CD4-positive, alpha-beta T cell treated with Interferon alpha-2 for 1 hour (primary cell): ENCODE data around the gene NEK1.
"Not testable (repeated sequence)": the region's sequence is repeated elsewhere in the genome, so short reads cannot be mapped to it uniquely, and the experiment has no call there.

ENCODE experiments used
- DNase-seq, 2 donors: peaks; one replicate each; pipeline ENCODE4 v3.0.0-alpha.2; 2020 to 2022

The NEK1 gene

DNA sequence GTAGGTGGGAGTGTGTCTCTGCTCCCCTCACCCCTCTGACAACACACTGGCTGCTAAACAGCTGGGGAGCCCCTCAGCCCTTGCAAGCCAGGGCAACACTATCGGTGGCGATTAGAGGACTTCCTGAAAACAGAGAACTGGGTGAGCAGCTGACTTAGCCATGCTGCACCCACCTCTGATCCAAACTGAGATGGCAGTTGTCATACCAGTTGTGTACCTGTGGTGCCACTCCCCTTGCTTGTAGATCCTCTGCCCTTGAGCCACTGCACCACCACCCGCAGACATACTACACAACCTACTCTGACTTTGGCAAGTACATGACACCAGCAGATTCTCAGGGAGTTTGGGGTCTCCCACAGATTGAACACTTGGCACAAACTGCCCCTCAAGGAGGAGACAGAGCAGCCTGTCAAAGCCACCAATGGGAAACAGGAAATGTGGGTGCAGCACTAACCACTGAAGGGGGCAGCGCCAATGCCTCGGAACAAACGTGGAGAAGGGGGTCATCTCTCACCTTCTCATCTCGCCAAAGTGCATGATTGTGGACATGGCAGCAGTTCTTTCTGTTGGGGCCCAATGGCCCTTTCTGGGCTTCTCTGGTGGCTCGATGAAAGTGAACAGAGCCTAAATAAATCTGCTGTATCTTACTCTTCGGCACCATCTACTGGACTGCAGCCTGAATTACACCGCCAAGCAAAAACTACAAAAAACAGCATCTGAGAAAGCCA, 119.8 kb downstream of the NEK1 start:
- peak; percentile 22 to 44 for DNase-seq

DNA sequence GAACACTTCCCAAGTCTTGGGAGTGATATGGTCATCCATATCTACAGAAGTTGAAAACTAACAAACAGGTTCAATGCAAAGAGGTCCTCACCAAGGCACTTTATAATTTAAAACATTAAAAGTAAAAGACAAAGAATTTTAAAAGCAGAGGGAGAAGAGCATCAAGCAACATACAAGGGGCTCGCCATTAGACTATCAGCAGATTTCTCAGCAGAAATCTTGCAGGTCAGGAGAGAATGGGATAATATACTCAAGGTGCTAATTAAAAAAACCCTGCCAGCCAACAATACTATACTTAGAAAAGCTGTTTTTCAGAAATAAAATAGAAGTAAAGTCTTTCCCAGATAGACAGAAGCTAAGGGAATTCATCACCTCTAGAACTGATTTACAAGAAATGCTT, 121.2 kb downstream of the NEK1 start:
- no peak for DNase-seq

DNA sequence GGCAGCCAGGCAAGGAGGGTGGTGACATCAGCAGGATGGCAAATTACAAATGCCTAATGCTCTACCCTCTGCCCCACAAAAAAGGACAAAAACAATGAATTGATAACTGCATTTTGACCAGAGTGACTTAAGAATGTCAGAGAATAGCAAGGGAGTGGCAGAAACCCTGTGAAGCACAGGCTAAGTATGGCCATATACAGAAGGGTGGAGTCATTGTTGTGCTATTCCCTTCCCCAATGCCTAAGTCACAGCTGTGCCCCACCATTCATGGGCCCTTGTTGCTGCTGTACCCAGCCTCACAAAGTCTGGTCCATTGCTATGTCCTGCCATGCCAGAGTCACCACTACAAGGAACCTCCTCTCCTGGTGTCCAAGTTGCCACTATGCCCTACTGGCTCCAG, 123.1 kb downstream of the NEK1 start:
- DNase-seq: no peak

DNA sequence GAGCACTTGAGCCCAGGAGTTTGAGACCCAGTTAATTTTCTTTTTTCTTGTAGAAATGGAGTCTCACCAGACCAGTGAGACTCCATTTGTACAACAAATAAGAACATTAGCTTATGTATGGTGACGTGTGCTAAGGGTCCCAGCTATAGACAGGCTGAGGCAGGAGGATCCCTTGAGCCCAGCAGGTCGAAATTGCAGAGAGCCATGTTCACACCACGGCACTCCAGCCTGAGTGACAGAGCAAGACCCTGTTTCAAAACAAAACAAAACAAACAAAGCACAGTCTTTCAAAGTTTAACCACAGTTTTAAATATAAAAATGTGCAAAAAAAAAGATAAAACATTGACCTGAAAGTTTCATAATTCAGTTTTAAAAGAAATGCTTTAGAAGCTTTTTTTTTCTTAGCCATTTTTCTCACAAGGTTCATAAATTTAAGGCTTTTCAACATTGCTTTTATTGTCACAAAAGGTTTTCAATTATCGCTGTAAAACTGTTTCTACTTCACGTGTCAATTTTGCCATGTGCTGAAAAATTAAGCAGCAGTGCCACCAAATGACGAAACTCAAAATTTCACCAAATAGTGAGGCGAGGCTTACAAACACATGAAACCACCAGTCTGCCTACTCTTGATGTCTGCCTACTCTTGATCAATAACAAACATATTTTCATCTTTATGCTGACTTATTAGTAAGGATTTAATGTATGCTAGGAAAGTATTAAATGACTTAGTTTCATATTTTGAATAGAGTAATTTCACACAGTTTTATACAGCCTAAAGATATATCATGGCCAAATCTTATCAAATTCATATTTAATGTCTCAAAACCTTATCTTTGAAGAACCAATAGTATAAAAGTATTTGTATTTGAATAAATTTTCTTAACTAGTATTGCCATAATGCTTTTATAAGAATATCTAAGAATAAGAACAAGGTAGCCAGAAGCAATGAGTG, 126.3 kb downstream of the NEK1 start:
- peak; percentile 9 to 48 for DNase-seq

DNA sequence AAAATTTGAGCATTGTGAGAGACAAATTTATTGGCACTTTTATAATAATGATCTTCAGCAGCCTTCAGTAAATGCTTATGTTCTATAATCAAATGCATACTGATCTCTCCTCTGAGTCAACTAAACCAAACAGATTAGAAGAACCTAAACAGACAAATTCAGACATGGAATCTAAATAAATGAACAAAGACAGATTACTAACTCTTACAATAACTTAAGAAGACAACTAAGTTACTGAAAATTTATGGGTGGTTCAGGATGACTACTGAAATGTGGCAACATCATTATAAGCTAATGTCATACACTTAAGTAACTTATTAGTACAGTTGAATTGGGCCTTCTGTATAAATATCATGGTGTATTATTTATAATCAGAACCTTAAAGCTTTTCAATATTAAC, 127.3 kb downstream of the NEK1 start:
- no peak for DNase-seq

DNA sequence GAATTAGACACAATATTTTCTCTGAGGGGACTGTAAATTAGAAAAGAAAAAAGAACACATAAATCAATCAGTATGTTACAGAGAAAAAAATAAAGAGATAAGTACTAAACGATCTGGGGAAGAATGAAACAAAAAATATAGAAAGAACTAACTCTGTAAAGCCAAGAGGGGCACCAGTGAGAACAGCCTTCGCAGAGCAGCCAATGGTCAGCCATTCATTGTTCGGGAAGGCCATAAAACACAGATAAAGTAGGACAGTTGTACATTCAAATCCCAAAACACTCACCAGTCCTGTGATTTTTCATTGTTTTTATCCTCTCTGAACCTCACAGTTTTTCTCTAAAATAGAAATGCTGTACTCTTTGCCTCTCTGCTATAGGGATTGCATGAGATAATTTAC, 127.9 kb downstream of the NEK1 start:
- no peak for DNase-seq

DNA sequence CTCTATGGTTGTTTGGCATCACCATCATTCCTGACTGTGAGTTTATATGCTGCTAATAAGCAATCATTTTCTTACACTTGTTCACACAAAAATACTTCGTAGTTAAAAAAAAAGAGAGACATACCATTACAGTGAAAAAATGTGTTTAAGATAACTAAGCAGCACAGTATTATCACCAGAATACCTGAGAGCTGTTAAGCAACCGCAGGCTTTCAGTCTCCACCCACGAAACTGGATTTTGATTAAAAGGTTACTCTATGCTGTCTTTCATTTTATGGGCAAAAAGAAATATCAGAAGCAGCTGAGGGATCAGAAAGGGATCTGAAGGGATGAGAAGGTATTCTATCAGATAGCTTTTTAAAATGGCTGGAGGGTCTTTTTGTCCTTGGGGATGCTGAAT, 148.3 kb downstream of the NEK1 start:
- DNase-seq: no peak

DNA sequence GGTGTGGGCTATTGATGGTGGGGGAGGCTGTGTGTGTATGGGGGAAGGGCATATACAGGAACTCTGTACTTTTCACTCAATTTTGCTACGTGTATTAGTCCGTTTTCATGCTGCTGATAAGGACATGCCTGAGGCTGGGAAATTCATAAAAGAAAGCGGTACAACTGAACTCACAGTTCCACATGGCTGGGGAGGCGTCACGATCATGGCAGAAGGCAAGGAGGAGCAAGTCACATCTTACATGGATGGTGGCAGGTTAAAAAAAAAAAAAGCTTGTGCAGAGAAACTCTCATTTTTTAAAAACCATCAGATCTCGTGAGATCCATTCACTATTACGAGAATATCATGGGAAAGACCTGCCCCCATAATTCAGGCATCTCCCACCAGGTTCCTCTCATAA, 152.3 kb downstream of the NEK1 start:
- DNase-seq: no peak

DNA sequence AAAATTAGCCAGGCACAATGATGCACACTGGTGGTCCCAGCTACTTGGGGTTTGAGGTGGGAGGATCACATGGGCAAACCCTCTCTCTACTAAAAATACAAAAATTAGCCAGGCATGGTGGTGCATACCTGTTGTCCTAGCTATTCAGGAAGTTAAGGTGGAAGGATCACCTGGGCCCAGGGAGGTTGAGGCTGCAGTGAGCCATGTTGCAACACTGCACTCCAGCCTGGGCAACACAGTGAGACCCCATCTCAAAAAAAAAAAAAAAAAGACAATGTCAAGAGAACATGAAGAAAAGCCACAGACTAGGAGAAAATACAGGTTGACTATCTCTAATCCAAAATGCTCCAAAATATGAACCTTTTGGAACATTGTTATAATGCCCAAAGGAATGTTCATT, 153.8 kb downstream of the NEK1 start:
- no peak for DNase-seq

DNA sequence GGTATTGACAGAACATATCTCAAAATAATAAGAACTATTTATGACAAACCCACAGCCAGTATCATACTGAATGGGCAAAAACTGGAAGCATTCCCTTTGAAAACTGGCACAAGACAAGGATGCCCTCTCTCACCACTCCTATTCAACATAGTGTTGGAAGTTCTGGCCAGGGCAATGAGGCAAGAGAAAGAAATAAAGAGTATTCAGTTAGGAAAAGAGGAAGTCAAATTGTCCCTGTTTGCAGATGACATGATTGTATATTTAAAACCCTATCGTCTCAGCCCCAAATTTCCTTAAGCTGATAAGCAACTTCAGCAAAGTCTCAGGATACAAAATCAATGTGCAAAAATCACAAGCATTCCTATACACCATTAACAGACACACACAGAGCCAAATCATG, 159.7 kb downstream of the NEK1 start:
- DNase-seq: not testable (repeated sequence)

DNA sequence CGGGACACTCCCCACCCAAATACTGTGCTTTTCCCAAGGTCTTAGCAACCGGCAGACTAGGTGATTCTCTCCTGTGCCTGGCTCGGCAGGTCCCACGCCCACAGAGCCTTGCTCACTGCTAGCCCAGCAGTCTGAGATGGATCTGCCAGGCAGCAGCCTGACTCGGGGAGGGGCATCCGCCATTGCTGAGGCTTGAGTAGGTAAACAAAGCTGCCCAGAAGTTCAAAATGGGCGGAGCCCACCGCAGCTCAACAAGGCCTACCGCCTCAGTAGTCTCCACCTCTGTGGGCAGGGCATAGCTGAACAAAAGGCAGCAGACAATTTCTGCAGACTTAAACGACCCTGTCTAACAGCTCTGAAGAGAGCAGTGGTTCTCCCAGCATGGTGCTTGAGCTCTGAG, 163.4 kb downstream of the NEK1 start:
- DNase-seq: not testable (repeated sequence)

DNA sequence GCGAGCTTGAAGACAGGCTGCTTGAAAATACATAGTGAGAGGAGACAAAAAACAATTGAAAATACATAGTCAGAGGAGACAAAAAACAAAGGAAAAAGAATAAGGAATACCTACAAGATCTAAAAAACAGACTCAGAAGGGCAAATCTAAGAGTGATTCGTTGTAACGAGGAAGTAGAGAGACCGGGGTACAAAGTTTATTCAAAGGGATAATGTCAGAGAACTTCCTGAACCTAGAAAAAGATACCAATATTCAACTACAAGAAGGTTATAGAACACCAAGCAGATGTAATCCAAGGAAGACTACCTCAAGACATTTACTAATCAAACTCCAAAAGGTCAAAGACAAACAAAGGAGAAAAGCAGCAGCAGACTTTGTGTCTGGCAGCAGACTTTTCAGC, 165.6 kb downstream of the NEK1 start:
- DNase-seq: no peak

DNA sequence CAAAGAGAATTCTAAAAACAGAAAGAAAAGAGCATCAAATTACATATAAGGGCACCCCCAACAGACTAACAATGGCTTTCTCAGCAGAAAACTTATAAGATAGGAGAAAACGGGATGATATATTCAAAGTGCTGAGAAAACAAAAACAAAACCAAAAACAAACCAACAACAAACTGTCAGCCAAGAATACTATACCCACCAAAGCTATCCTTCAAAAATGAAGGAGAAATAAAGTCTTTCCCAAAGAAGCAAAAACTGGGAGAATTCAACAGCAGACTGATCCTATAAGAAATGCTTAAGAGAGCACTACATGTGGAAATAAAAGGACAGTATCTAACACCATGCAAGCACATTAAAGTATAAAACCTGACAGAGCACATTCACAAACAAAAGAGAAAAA, 168.6 kb downstream of the NEK1 start:
- no peak for DNase-seq

DNA sequence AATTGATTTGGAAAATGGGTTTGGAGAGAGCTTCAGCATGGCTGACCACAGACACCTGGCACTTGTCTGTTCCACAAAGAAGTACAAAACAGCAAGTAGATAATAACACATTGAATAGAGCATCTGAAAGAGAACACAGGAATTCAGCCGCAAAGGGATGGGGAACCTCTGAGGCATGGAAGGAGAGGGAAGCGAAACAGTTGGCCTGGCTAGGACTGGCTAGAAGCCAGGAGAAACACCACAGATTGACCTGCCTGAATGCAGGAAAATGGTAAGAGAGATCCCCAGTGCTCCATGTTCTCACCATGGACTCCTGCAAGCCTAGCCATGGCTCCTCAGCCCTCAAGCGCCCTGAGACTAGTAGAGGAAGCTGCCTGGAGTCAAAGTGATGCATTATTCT, 171.9 kb downstream of the NEK1 start:
- DNase-seq: no peak

DNA sequence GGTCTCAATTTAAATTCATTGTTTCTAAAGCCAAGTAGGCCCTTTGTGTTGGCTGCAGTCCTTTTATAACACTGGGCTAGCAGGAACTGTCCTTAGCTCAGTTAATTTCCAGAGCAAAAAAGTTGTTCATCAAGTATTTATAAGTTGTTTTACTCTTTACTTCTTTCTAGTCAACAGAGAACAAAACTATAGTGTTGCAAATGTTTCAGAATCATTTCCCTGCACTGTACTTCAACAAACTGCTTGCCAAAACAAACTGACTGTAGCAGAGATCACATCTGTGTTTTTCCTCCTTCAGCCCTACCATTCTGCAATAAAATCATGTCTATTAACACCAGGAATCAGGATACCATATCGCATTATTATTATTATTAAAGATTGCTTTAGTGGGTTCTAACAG, 173.1 kb downstream of the NEK1 start:
- no peak for DNase-seq

DNA sequence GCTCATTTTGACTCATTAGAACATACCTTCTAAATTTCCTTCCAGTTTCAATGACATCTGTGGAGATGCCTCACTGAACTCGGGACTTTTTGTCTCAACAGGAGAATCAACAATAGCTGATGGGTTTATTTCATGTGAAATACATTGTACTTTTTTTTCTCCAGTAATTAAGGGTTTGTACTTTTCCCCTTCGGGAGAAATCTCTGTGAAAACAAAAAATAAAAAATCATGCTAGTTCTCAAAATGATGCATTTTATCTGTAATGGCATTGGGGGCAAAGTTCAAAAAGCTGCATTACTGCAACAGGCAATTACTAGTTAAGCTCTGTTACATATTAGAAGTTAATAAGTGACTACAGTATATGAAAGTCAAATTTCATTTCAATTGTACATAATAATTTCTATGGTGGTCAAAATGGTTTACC, 174.3 kb downstream of the NEK1 start:
- no peak for DNase-seq

DNA sequence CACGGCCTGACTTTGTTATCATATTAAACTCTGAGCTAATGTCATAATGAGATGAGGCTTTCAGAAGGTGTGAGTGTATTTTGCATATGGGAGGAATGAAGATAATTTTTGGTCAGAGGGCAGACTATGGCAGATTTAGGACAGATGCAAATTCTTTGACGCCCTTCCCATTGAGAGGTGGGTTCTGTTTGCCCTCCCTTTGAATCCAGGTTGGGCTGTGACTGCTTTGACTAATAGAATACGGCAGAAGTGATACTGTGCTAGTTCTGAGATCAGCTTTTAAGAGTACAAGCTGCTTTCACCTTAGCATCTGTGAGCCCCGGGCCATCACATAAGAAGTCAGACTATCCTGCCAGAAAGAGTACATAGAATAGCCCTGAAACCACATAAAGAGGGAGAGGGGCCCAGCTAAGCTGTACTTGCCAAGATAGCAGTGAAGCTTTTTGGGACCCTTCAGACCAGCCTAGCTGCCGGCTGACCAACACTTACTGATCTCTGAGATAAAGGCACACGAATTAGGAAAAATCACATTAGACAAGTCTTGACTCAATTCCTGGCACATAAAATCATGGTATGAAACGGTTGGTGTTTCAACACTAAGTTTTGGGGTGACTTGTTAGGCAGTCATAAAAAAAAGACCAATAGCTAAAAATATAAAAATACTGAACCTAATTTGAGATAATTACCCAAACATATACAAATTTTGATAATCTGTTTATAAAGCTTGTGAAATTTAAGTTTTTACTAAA, 174.9 kb downstream of the NEK1 start:
- no peak for DNase-seq

DNA sequence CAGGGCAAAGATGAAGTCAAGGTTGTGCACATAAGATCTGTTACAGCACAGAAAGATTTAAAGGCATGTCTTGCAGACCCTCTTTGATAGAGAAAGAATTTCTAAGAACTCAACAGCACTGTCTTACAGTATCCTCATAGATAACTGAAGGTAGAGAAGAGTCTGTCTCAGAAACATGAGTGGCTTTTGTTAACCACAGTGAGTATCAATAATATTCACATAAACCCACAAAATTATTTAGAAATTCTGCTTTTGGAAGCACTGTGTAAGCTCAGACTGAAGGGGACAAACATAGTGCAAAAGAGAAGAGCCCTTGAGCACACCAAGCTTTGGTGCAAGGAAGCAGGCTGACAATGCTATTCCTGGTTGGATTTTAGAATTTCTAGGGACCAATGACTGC, 175.6 kb downstream of the NEK1 start:
- DNase-seq: no peak

DNA sequence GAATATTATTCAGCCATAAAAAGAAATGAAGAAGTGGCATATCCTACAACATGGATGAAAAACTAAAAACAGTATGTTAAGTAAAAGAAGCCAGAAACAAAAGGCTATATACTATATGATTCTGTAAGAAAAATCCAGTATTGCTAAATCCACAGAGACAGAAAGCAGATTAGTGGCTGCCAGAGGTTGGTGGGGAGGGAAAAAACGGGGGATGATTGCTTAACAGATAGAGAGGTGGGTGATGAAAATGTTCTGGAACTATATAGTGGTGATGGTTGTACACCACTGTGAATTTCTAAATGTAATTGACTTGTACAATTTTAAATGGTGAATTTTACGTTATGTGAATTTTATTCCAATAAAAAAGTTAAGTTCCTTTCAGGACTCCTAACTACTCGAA, 184.0 kb downstream of the NEK1 start:
- no peak for DNase-seq

DNA sequence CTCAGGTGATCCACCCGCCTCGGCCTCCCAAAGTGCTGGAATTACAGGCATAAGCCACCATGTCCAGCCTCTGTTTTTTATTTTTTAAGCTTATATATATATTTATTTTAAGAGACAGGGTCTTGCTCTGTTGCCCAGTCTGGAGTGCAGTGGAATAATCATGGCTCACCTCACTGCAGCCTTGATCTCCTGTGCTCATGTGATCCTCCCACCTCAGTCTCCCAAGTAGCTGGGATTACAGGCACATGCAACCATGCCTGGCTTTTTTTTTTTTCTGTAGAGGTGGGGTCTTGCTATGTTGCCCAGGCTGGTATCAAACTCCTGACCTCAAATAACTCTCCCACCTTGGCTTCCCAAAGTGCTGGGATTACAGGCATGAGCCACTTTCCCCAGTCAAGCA, 184.7 kb downstream of the NEK1 start:
- not testable (repeated sequence) for DNase-seq

DNA sequence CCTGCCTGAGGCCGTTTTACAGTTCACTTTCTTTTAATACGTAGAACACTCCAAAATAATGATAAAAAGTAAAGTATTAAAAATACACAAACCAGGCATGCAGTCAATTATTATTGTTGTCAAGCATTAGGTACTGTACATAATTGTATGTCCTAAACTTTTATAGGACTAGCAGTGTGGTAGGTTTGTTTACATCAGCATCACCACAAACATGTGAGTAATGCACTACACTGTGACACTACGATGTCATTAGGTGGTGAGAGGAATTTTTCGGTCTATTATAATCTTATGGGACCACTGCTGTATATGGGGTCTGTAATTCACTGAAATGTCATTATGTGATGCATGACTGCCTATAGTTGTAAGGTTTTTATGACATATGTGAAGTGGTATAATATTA, 192.1 kb downstream of the NEK1 start:
- DNase-seq: no peak

DNA sequence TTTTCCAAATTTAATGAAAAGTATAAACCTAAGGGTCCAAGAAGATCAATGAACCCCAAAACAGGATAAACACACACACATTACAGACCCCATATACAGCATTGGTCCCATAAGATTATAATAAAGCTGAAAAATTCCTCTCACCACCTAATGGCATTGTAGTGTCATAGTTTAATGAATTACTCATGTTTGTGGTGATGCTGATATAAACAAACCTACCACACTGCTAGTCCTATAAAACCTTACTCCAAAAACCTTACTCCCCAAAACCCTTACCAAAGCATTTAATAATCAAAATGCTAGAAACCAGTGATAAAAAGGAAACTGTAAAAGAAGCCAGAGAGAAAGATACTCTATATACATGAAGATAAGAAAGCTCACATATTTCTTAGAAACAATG, 193.5 kb downstream of the NEK1 start:
- DNase-seq: no peak

DNA sequence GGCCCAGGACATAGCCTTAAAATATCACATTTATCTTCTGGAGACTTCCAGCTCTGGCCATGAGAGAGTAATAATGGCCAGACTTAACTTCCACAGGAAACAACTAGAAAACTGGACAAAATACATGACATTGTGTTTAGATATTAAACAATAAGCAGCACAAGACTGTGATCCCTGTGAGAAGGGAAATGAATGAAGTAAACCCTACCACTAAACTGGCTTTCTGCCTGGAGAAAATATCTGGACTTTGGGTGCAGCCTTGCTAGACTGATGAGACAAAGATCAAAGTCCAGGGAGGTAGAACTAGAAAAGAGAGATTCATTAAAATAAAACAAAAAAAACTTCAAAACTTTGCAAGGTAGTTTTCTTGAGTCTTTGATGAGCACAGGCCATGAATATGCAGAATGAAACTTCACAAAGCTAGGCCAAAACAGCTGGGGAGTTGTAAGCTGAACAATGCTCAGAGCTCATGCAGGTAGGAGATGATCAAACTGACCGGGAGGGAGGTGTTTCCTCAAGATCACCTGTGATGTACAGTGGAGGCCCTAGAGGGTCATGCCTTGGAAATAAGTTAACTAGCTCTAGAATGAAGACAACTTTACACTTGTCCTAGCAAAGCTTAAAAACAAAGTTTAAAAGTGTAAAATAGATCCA, 194.6 kb downstream of the NEK1 start:
- no peak for DNase-seq
